HT-29 (cell line): ENCODE measurements around the gene PLCH2. TPM values are rescaled to one million over a fixed set of nuclear protein-coding genes. Genes with fewer than 3 reads are reported as not detected.

Experiments
- DNase-seq: peaks from one replicate; pipeline ENCODE4 v3.0.0-alpha.2; 2015; ENCODE audit warnings: low spot score
- total RNA-seq: library from RNA; depleted of rRNA; stranded (reverse); fragments of >200 nt; shearing (Covaris generic); gene quantifications from 2 replicates; pipeline ENCODE4 v1.2.3, GENCODE V29; 2014; rRNA removed

PLCH2 gene, protein sequence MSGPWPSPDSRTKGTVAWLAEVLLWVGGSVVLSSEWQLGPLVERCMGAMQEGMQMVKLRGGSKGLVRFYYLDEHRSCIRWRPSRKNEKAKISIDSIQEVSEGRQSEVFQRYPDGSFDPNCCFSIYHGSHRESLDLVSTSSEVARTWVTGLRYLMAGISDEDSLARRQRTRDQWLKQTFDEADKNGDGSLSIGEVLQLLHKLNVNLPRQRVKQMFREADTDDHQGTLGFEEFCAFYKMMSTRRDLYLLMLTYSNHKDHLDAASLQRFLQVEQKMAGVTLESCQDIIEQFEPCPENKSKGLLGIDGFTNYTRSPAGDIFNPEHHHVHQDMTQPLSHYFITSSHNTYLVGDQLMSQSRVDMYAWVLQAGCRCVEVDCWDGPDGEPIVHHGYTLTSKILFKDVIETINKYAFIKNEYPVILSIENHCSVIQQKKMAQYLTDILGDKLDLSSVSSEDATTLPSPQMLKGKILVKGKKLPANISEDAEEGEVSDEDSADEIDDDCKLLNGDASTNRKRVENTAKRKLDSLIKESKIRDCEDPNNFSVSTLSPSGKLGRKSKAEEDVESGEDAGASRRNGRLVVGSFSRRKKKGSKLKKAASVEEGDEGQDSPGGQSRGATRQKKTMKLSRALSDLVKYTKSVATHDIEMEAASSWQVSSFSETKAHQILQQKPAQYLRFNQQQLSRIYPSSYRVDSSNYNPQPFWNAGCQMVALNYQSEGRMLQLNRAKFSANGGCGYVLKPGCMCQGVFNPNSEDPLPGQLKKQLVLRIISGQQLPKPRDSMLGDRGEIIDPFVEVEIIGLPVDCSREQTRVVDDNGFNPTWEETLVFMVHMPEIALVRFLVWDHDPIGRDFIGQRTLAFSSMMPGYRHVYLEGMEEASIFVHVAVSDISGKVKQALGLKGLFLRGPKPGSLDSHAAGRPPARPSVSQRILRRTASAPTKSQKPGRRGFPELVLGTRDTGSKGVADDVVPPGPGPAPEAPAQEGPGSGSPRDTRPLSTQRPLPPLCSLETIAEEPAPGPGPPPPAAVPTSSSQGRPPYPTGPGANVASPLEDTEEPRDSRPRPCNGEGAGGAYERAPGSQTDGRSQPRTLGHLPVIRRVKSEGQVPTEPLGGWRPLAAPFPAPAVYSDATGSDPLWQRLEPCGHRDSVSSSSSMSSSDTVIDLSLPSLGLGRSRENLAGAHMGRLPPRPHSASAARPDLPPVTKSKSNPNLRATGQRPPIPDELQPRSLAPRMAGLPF (N-terminal part only)
- total RNA-seq, result 3.1 and 5.3 TPM in 2 replicates

DNA sequence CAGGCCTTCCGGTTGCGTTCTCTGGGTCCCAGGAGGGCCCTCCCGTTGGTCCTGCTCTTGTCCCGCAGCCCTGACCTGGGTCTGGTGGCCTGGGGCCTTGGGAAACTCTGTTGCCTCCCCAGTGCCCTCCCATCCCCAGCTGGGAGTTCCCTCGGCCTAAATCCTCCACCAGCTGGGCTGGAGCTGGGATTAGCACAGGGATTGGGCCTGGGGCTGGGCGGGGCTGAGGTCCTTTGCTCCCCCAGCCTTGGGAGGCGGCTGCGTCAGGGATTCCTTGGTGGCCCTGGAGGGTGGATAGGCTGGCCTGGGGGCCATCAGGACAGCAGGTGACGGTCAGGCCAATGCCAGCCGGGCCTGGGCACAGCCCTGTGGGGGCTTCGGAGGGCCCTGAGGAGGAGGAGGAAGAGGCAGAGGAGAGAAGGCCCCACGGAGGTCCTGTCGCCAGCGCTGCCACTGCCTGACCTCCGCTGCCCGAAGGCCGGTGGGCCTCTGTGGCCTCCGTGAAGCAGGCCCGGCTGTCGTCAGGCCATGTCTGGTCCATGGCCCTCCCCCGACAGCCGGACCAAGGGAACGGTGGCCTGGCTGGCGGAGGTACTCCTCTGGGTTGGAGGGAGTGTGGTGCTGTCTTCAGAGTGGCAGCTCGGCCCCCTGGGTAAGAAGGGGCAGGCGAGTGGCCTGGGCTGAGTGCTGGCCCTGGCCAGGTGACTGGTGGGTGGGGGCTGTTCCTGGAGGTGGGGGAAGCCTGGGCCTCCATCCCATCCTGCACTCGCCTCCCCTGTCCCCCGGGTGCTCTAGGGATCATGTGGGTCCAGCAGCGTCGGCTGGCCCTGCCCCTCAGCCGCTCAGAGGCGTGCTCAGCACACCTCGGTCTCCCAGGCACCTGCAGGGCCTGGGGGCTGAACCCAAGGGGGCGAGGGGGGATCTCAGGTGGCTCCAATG, at the start of gene PLCH2:
TSS of gene PLCH2 (plus strand) at position 229 of the 939 bp plus-strand sequence. CDS start at position 529, 300 bp downstream.
- DNase-seq, result no peak

DNA sequence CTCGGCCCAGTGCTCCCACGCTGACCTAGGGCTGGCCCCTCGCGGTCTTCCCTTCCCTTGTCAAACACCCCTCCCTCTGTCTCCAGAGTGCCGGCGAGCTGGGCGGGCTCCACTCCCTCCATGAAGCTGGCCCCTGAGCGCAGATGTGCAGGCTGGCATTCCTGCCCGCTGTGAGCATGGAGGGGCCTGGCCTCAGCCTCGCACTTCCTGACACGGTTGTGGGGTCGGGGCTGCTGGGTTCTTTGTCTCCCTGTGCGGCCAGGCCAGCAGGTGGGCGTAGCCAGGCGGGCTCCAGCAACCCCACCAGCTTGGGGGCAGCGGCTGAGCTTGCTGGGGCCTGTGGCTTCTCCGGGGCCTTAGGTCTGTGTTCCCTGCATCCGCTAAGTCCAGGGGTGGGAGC, 49.5 kb upstream of the PLCH2 start:
- DNase-seq, result no peak

DNA sequence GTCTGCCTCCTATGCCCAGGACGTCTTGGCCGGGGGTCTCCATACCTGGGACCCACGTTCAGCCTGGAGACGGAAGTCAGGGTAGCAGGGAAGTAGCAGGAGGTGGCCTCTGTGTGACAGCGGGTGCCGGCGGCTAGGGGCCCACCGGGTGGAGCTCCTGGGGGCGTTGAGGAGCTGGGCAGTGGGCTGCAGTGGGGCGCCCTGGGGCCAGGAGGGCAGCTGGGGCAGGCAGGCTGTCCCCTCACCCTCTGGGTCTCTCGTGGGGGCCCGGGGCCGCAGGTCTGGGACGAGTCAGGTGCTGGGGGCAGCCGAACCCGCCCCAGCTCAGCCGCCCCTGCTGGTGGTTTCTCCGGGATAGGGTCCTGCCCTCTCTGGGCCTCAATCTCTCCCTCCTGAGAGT, 49.0 kb upstream of the PLCH2 start:
- no peak for DNase-seq

DNA sequence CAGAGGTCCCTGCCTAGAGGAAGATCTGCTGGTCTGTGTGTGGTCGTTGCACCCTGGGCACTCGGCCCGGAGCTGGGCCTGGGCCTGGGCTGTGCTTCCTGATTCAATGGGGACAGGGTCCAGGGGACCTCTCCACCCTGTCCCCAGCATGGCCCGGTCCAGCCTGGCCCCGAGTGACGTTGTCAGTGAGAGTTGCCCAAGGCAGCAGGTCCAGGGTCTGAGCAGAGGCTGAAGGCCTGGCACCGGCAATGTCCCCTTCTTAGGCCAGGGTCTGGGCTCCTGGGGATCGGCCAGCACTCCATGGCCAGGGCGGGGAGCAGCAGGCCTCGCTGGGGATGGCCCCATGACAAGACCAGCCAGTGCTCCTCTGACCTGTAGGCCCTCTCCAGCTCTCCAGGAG, 48.1 kb upstream of the PLCH2 start:
- no peak for DNase-seq

DNA sequence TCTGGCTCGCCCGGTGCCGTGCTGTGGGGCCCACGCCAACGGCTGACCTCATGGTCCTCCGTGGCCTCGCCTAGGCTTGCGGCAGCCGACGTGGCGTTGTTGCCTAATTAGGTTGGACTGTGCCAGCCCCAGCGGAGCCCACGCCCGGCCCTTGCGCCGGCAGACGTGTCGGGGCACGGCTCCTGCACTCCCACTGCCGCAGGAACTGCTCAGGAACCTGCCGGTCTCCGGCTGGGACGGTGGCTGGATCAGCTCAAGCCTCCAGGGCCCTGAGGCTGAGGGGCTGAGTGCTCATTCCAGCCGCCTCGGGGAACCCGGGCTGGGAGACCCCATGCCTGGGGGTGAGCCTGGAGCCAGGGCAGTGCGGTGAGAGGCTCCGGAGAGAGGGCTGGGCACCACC, 47.6 kb upstream of the PLCH2 start:
- no peak for DNase-seq

DNA sequence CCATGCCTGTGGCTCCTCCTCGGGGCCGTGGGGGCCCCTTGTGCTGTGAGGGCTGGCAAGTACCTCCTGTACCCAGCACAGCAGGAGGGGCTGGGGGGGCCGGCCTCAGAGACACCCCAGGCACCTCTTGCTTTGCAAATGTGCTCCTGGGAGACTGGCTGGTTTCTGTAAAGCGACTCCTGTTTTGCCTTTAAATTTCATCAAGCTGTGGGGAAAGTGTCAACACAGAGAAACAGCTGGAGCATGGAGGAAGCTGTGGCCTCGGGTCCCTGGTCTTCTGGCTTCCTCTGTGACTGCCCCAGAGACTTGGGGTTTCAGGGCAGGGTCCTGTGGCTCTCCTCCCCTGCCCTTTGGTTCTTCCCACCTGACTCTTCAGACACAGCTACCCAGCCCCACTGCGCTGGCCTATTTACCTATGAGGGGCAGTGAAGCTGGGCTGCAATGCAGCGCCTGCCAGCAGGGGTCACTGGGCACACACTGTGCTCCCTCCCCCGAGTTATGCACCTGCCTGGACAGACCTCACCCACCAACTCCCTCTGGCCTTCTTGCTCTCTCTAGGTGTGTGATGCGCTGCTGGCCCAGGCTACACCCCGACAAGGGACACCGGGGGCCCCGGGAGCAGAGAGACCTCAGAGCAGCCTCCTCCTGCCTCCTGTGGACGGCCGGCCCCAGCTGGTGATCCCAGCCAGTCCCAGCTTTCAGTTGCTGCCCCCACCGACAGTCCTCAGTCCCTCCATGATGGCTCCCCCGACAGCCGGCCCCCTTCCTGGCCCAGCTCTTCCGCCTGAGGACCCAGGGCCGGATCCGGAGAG, 46.1 kb upstream of the PLCH2 start:
- peak; percentile 42 for DNase-seq

DNA sequence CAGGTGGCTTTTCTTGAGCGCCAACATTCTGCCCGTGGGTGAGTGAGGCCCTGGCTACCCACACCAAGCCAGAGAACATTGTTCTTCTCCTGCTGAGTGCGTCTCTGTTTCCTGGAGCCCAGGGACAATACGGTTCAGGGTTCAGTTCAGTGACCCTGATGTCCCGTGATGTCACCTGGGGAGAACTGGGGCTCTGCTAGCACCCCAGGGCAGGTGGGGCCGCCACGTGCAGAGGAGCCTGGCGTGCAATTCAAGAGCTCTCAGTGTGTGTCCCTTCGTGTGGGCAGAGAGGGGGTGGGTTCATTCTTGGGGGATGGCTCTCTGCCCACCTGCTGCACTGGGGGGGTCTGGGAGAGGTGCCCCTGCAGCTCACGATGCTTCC, 45.5 kb upstream of the PLCH2 start:
- DNase-seq, result no peak

DNA sequence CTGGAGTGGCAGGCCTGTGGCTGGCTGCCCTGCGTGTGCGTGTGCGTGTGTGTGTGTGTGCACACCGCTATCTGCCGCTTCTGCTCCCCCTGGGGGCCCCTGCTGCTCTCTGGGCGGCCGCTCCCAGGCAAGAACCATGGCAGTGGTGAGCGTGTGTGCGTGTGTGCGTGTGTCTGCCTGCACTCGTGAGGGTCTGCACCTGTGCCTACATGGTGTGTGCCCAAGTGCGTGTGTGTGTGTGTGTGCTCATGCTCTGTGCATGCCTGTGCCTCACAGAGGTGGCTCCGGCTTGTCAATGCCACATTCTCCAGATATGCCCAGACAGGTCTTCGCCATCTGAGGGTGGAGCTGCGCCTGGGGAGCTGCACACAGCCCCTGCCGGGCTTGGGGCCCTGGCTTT, 45.0 kb upstream of the PLCH2 start:
- DNase-seq, result no peak

DNA sequence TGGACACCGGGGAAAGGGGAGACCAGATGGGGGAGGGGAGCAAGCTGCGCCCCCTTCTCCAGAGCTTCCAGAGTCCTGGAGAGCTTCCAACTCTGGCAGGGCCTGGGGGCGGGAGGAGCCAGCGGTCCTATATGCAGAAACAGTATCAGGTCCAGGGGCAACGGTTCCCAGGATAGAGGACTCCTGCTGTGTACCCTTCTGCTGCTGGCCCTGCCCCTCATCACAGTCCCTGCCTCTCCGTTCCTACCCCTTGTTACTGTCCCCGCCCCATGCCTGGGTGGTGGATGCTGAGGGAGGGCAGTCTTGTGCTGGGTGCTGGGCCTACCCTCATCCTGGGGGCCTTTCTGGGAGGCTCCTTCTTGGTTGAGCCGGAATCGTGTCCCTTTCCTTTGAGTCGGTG, 44.6 kb upstream of the PLCH2 start:
- DNase-seq, result no peak

DNA sequence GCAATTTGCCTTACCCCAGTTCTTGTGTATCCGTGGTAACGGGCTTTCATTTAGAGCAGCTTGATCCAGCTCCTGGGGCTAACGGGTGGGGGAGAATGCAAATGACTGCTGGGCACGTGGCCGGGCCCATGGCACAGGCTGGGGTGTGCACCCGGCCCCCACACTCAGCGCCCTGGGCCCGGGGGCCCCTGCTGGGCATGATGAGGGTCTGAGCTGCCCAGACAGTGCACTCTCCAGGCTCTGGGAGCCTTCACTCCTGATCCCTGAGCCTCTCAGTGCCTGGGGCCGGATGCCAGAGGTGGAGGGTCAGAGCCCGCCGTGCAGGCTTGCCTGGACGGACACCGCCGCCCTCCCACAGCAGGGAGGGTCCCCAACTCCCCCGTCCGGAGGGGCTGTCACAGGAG, 43.6 kb upstream of the PLCH2 start:
- no peak for DNase-seq

DNA sequence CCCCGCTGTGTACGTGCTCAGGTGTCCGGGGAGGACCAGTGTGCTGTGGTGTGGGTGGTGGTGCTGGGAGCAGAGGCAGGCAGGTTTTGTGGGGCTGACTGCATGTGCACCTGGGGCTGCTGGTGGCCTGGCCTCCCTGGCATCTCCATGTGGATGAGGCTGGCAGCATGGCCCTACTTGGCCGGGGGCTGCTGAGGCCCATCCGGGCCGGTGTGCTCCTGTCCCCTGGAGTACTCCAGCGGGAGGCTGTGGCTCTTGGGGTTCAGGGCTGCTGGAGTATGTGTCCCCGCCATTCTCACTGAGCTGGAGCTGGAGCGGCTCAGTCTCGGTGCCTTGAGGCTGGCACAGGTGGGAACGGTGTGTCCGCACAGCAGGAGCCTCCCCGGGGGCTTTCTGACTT, 42.9 kb upstream of the PLCH2 start:
- no peak for DNase-seq

DNA sequence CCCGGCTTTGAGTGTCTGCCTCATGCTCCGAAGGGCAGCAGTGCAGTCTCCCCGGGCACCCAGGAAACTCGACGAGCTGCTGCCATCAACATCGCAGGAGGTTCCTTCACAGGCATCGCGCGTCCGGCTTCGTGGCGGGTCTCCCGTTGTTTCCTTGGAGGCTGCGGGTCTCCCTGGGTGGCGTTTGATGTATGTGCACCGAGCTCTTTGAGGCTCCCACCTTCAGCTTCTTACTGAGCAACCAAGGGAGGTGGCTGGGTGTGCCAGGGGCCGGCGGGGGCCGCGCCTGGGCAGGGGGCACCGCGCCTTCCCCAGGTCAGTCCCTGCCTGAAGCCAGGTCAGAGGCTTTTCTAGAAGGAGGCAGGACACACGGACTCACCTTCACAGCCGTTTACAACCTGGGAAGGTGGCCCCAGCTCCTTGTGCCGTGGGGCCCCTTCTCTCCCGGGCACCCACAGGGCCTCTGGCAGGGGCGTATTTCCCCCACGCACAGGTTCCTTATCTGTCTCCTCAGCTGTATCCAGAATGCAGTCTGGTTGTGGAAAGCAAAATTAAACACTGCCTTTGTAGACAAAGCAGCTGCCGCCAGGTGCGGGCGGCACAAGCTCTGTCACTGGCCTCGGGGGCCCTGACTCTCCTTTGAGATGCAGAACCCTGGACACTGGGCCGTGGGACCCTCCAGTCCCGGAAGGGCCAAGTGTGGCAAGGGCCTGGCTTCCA, 42.0 kb upstream of the PLCH2 start:
- DNase-seq, result no peak

DNA sequence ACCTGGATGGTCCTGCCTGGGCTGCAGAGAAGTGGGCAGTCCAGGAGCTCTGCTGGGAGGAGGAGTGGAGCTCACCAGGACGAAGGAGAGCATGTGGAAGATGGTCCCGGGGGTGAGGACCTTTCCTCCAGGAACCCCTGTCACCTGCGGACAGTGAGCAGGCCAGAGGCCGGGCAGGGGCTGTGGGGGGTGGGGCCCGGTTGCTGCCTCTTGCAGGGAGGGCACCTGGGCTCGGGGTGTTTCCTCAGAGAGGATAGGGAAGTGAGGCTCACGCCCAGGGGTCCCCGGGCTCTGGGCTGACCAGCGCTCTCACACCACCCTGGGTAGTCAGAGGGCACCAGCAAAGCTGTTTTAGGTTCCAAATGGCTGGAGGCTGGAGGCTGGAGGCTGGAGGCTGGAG, 41.0 kb upstream of the PLCH2 start:
- DNase-seq, result no peak

DNA sequence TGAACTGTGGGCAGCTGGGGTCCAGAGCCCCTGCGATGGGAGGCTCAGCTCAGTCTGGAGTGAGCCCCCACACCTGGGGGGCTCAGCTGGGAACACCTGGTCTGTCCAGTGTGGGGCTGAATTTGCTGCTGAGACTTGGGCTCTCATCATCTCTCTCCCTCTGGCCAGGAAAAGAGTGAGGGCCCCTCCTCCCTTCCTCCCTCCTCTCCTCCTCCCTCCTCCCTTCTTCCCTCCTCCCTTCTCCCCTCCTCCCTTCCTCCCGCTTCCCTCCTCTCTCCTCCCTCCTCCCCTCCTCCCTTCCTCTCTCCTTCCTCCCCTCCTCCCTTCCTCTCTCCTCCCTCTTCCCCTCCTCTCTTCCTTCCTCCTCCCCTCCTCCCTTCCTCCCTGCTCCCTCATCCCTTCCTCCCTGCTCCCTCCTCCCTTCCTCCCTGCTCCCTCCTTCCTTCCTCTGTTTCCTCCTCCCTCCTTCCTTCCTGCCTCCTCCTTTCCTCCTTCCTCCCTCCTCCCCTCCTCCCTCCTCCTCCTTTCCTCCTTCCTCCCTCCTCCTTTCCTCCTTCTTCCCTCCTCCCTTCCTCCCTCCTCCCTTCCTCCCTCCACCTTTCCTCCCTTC, 40.2 kb upstream of the PLCH2 start:
- DNase-seq, result no peak

DNA sequence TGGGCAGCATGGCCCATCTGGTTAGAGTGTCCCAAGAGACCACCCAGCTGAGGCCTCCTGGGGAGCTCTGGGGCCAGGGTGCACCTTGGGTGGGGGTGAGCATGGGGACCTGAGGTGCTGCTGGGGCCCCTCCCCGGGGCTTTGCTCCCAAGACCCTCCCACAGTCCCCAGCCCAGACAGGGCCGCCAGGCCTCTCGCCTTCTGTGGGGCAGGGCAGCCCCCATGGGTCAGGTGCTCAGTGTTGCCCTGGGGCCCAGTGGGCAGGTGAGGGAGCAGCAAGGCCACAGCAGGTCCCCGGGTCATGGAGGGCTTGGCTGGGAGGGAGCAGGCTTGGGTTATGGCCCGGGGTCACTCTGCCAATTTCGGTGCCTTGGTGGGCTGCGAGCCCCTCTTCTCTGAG, 39.2 kb upstream of the PLCH2 start:
- no peak for DNase-seq

DNA sequence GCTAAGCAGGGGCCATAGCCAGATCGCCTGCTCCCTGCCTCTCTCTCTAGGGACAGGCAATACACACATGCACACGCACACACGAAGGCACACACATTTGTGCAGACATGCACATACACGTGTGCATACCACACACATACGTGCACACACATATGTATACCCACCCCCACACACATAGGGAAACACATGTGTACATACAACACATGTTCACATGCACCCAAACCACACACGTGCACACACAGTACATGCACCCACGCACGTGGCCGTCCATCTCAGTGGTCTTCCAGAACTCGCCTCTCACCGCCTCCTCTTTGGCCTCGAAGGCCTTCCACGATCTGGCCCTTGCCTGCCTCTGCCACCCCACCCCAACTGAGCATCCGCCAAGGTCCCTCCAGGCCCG, 38.5 kb upstream of the PLCH2 start:
- no peak for DNase-seq

DNA sequence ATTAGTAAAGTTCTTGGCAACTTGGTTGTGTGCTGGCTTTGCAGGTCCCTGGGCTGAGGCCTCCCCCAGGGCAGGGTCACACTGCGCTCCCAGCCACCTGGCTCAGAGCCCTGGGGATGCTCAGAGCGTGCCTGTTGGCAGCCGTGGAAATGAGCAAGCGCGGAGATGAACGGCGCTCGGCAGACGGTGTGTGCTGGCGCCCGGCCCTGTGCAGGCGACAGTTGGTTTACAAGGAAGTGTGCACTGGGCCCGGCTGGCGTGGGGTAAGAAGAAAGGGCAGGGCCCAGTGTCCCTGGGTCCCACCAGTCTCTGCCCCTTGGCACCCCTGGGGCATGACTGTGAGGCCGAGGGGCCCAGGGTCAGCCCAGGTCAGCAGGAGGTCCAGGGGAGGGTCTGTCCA, 38.1 kb upstream of the PLCH2 start:
- no peak for DNase-seq

DNA sequence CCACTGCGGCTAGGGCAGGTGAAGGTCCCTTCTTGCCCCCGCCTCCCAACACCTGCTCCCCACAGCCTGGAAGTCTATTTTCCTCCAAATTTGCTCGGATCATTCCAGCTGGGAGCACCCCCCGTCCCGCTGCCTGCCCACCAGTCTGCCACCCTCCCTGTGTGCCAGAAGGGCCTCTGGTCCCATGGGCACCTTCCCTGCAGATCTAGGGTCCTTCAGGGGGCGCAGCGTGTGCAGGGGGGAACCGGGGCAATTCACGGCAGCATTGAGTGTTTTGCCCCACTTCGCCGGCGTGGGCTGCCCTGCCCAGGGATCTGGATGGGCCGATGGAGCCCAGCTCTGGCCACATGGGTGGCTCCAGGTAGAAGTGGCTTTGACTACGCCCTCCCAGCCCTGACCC, 37.4 kb upstream of the PLCH2 start:
- no peak for DNase-seq

DNA sequence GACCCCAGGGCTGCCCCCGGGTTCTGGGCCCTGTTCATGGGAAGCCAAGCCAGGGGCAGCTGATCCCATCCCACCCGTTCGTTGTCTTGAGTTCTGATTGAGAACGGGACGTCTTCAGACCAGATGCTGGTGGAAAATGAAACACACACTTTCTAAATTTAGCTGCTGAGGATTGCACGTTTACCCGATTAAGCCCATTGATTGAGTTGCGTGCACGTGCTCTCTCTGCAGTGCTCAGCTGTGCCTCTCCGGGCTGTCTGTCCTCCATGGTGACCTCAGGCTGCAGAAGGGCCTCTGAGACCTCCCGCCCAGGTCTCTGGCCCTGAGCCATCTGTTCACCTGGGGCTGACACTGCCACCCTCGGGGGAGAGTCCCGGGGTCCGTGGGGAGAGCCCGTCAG, 36.7 kb upstream of the PLCH2 start:
- no peak for DNase-seq
